Measurements from ENCODE around the gene CCNI. TPM values are rescaled to one million over a fixed set of nuclear protein-coding genes. Genes with fewer than 3 reads are reported as not detected.

Gene CCNI
- total RNA-seq, 1 donor from 2014 or later: 396 TPM

GRCh38 chr4:77007358-77008230 lies 68.2 kb downstream of the CCNI start:
- H3K36me3 Mint-ChIP-seq (ENCODE audit: low read depth): peaks cover 29% of the 10 kb centered on the region
- no peak for DNase-seq (ENCODE audit: low read depth, low spot score)
- TF ChIP-seq CTCF (conservative IDR thresholded peaks at IDR 0.05): no peak
- H3K4me1 Mint-ChIP-seq: peaks cover 28% of the 10 kb centered on the region
- no peaks in the 10 kb centered on the region for H3K27me3 Mint-ChIP-seq (ENCODE audit: low read depth)
- no peak overlapping the region for H3K4me3 Mint-ChIP-seq
- H3K27ac Mint-ChIP-seq (ENCODE audit: unreplicated experiment): peak overlapping the region; percentile 35
- no peaks in the 10 kb centered on the region for H3K9me3 Mint-ChIP-seq

GRCh38 chr4:77006753-77007353 lies 68.9 kb downstream of the CCNI start:
- no peak for TF ChIP-seq CTCF (conservative IDR thresholded peaks at IDR 0.05)
- DNase-seq (ENCODE audit: low read depth, low spot score): no peak
- Mint-ChIP-seq H3K4me1 (peaks cover 36% of the 10 kb centered on the region), H3K4me3 (peak overlapping the region; percentile 0), H3K36me3 (ENCODE audit: low read depth) (peaks cover 29% of the 10 kb centered on the region), H3K27me3 (ENCODE audit: low read depth) (no peaks in the 10 kb centered on the region), H3K27ac (ENCODE audit: unreplicated experiment) (peak overlapping the region; percentile 35), H3K9me3 (no peaks in the 10 kb centered on the region)

GRCh38 chr4:77003400-77003799 lies 72.4 kb downstream of the CCNI start:
- no peak for DNase-seq (ENCODE audit: low read depth, low spot score)
- Mint-ChIP-seq H3K27ac (ENCODE audit: unreplicated experiment) (no peak overlapping the region), H3K9me3 (no peaks in the 10 kb centered on the region), H3K4me3 (no peak overlapping the region), H3K4me1 (peaks cover 43% of the 10 kb centered on the region), H3K27me3 (ENCODE audit: low read depth) (no peaks in the 10 kb centered on the region), H3K36me3 (ENCODE audit: low read depth) (peaks cover 20% of the 10 kb centered on the region)
- TF ChIP-seq CTCF (conservative IDR thresholded peaks at IDR 0.05): no peak

GRCh38 chr4:77002321-77003107 lies 73.3 kb downstream of the CCNI start:
- Mint-ChIP-seq H3K9me3 (no peaks in the 10 kb centered on the region), H3K27ac (ENCODE audit: unreplicated experiment) (peak overlapping the region; percentile 1), H3K4me1 (peaks cover 39% of the 10 kb centered on the region), H3K36me3 (ENCODE audit: low read depth) (peaks cover 21% of the 10 kb centered on the region), H3K27me3 (ENCODE audit: low read depth) (no peaks in the 10 kb centered on the region), H3K4me3 (no peak overlapping the region)
- no peak for TF ChIP-seq CTCF (conservative IDR thresholded peaks at IDR 0.05)
- DNase-seq (ENCODE audit: low read depth, low spot score): no peak

- peaks cover 21% of the 10 kb centered on the region for H3K36me3 Mint-ChIP-seq (ENCODE audit: low read depth)
- H3K4me3 Mint-ChIP-seq: peak overlapping the region; percentile 24
- peaks cover 38% of the 10 kb centered on the region for H3K4me1 Mint-ChIP-seq
- DNase-seq (ENCODE audit: low read depth, low spot score): no peak
- no peak for TF ChIP-seq CTCF (conservative IDR thresholded peaks at IDR 0.05)
- H3K27me3 Mint-ChIP-seq (ENCODE audit: low read depth): no peaks in the 10 kb centered on the region
- peak overlapping the region; percentile 40 for H3K27ac Mint-ChIP-seq (ENCODE audit: unreplicated experiment)
- H3K9me3 Mint-ChIP-seq: no peaks in the 10 kb centered on the region
These were observed 73.9 kb downstream of the CCNI start for GRCh38 chr4:77001907-77002306.

Measured in neural crest cell (in vitro differentiated cells).